GM19467 (cell line): Measurements from ENCODE around the gene JPH4.

Experiments used
- ATAC-seq: cut with Tn5 transposase; IDR thresholded peaks from one replicate; pipeline ENCODE4 v1.9.1; 2021; ENCODE audit warnings: mild to moderate bottlenecking, moderate library complexity; ENCODE audit not compliant: unreplicated experiment

Gene JPH4

DNA sequence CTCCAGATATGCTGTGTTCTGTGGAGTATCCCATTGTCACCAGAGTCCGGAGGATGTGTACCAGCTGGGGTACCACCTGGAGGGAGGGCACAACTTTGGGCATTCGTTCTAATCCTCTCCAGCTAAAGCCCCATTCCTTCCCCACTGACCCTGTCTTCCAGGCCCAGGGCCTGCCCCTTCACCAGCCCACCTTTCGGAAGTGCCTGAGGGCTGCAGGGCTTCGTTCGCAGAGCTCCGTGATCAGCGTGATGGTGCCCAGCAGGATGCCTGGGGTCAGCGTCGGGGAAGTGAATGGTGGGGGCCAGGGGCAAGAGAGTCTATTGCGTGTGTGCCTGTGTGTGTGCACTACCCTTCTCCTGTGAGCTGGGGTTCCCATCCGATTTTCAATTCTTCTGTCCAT lies 13.0 kb downstream of the JPH4 start:
- no peak for ATAC-seq

DNA sequence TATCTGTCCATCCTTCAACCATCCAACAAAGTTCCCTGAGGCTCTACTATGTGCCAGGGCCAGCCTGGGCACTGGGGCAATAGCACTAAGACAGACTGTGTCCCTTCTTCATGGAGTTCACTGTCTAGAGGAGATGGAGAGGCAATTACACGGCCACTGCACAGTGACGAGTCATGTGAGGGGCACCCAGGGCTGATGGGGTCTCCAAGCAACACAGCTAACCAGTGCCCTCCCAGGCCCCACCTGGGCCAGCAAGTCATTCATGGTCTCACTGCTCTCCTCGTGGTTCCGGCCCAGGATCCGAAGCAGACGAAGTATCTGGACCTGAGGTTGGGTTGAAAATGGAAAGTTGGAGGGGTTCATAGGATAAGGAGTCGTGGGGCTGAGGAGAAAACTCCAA lies 13.7 kb downstream of the JPH4 start:
- no peak for ATAC-seq

DNA sequence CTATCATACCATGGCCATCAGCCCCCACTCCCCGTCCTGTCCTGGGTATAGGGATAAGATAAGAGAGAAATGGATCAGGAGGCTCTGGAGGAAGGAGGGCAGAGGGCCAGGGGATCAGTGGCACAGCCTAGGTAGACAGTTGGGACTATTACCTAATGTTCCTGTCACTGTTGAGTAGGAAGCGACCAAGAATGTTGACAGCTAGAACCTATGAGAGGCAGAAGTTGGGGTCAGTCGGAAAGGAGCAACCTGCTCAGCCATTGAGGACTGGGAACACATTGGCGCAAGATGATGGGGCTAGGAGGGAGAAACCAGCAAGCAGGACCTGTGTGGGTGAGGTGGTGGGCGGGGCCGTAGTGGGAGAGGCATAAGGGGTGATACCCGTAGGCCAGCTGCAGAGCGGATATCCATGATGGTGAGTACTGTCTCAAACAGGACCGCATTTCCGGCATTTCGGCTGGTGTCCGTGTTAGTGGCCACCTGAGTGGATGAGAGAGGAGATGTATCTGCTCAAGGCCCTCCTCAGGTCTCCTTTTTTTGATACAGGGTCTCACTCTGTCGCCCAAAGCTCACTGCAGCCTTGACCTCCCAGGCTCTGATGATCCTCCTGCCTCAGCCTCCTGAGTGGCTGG lies 14.3 kb downstream of the JPH4 start:
- ATAC-seq = no peak

DNA sequence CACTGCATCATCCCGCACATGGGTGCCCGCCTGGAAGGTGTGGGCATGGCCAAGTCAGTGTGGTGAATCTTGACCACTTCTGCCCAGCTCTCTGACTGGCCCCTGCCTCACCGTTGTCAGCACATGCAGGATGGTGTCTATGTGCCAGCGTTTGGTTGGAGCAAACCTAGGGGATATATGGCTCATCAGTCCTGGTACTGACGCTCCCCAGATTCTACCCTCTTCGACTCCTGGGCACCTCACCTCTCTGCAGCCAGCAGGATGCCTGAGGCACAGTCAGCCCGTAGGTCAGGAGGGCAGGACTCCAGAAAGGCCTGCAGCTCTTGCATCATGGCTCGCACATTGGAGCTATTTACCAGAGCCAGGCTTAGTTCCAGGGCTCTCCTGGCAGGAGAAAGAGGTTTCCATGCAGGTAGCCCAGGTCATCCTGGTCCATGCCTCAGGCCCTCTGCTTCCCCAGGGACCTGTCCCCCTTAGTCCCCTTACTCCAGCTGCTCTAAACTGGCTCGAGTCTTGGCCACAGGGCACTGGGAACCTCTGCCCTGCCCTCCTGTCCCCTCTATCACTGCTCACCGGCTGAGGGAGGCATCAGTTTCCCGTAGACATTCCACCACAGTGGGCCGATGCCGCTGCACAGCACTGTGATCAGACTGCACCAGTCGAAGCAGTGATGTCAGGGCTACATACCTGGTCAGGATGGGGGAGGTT lies 15.0 kb downstream of the JPH4 start:
- no peak for ATAC-seq

DNA sequence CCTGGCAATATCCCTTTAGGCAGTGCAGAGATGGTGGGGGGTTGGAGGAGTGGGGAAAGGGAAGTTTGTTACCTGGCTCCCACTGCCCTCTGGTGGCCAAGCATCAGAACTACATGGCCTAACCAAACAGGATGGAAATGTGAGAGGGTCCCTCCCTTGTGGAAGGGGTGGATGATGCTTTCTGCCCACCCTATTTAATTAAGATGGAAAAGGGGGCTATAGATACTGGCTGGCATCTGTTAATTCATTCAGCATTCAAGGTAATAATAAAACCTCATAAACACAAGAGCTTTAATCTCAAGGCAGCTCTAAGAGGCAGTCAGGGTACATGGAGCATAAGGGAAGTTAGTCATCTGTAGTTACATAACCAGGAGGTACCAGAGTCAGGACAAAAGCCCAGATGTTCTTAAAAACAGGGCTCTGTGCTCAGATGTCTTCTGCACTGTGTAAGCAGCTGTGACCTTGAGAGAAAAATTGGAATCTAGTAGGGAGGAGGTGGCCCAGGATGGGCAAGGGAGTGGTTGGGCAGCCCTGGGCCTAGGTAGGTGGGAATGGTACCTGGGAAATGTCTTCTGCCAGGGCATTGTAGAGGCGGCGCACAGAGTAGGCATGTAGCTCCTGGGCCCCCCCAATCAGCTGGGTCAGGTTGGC lies 15.6 kb downstream of the JPH4 start:
- no peak for ATAC-seq

DNA sequence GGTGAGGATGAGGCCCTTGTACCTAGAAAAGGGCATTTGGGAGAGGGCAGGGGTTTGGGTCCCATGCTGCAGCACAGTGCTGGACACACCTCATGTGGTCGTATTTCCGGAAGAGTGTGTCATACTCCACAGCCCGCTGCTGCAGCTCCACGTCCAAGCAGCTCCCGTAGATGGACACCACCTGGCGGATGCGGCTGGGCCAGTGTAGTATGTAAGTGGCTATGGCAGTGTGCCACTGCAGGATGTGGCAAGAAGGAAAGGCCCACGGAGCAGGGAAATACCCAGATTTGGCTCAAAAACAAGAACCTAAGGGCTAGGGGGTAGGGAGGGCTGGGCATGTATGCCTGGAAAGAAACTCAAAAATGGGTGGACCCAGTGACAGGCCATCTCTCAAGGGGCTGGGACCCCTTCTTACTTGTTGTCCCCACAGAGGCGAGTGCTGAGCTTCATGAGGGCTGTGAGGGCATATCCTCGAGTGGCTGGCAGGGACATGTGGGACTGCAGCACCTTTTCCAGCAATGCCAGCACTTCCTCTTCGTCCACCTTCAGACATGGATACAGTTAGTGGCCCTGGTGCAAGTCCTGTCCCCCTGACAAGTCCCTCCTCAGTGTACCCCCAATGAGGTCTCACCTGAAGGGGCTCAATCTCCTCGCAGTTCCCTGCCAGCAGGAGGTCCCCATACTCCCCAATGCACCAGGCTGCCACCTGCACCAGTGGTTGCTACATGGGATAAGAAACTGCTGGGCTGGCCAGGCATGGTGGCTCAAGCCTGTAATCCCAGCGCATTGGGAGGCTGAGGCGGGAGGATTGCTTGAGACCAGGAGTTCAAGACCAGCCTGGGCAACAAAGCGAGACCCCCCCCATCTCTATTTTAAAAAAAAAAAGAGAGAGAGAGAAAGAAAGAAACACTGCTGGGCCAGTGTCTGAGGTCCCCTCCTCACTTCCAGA lies 16.4 kb downstream of the JPH4 start:
- no peak for ATAC-seq

DNA sequence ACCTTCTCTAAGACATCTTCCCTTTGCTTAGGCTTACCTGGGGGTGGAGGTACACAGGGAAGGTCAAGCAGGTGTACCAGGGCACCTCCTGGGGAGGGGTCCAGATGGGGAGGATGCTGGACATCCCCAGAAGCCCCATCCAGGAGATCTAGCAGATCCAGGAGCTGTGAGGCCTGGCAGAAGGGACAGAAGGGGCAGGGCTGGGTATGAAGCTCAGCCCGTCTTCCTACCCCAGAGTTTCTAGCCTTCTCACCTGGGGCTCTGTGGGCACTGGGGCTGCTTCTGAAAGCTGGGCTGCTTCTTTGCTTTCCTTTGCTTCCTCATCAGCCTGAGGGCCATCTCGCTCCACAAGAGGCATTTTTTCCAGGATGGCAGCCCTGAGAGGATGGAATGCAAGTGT lies 17.3 kb downstream of the JPH4 start:
- ATAC-seq = no peak

DNA sequence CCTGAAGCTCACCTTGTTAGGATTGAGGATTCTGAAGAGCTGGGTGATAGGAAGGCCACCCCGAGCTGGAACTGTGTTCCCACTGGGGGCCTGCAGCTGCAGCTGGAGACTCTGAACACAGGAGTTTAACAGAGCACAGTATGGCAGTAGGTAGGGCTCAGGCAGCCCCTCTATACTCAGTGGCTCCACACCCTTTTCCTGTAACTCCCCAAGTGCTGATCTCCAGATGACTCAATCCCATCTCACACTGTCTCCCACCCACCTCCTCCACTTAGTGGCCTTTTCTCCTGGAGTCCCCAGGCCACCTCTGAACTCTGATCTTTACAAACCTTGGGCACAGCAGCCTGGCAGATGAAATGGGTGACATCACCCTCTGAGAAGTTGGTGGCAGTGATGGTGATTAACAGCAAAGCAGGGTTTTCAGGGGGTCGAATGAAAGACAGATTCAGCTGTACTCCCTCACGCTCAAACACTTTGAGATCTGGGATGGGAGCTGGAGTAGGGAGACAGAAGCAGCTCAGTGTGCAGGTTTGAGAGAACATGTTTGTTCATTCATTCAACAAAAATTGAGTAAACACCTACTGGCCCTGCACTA lies 18.6 kb downstream of the JPH4 start:
- no peak for ATAC-seq

DNA sequence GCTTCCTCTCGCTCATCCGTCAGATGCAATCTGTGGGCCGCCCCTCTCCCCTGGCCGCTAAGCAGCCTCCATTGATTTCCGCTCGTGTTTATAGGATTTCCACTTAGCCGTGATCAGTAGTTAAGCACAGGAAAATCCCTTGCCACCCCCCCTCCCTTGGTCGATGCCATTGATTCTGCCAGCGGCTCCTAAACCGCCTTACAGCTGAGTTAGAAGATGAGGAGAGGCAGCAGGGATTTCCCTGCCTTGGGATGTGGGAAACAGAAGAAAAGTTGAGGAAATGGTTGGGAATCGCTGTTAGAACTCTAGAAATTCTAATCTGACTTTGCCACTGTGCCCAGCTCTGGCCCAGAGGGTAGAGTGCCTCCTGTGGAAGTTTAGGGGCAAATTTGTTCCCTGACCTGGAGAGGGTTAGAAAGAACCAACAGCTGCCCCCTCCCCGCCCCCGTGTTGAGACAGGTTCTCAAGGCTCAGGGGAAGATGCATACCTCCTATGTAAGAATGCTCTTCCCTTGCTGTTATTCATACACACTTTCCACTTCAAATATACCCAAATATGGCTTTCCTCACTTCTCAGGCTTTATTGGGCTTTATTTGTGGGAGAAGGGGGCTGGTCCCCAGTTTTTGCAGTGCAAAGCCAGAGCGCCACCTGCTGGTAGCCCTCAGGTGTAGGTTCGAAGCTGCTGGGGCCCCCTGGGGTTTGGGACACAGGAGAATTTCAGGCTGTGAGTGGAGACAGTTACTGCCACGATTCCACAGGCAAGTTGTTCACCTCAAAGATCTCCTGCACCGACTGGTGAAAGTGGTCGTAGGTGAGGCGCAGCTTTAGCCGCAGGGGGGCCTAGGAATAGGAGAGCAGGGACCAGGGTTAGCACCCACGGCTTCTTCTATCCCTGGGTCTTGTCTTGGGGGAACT lies 19.3 kb downstream of the JPH4 start:
- no peak for ATAC-seq

DNA sequence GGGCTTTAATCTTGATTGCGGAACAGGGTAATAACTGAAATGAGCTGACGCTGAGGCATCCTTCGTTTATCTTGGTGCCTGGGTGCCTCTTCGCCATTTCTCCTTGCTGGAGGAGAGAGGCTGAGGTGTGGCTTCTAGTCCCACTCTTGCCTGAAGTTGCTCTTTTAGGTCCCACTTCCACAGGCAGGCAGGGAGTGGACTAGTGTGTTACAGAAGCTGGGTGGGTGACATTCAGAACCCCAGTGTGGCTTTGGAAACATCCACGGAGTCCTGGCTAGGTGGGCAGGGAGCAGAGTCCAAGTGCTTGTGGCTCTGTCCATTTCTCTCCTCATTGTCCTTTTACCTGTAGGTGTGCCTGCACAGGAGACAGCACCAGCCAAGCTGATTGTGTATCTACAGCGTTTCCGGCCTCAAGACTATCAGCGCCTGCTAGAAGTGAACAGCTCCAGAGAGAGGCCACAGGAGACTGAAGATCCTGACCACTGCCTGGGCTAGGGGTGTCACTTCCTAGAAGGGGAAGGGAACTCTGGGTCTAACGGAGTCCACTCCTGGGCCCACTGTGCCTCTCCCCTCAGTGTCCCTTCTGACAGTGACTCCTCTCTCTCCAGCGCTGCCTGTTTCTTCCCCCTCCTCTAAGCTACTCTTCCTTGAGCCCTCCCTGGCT lies 20.1 kb downstream of the JPH4 start:
- ATAC-seq = no peak

DNA sequence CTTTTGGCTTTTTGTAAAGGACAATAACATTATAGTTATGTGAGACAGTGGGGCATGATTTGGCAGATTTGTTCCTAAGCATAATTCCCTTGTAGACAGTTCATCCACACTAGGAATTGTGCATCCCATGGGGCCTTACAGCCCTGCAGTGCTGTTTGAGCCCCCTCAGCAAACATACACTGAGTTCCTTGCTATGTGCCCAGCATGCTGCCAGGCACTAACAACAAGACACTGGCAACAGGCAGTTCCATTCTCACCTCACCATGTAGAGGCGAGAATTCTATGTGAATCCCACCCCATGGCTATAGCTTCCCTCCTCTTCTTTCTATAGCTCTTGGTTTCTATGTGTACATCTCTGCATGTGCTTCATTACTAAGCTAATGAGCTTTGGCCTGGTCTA lies 20.6 kb downstream of the JPH4 start:
- no peak for ATAC-seq

DNA sequence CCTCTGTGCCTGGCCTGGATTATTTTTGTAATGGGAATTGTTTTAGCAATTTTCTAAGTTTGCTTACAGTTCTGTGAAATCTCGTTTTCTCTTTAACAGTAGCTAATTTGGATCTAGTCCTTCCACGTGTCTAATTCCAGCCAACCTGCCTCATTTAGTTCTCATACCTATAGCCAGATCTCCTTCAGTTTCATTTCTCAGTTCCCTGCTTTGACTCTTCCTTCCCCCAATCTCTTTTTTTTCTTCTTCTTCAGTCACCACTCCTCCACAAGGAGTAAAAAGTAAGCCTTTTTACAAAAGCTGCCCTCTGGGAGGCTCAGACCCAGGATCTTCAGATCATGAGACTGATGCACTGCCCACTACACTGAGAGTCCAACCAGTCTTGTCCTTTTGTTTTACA lies 21.1 kb downstream of the JPH4 start:
- no peak for ATAC-seq

DNA sequence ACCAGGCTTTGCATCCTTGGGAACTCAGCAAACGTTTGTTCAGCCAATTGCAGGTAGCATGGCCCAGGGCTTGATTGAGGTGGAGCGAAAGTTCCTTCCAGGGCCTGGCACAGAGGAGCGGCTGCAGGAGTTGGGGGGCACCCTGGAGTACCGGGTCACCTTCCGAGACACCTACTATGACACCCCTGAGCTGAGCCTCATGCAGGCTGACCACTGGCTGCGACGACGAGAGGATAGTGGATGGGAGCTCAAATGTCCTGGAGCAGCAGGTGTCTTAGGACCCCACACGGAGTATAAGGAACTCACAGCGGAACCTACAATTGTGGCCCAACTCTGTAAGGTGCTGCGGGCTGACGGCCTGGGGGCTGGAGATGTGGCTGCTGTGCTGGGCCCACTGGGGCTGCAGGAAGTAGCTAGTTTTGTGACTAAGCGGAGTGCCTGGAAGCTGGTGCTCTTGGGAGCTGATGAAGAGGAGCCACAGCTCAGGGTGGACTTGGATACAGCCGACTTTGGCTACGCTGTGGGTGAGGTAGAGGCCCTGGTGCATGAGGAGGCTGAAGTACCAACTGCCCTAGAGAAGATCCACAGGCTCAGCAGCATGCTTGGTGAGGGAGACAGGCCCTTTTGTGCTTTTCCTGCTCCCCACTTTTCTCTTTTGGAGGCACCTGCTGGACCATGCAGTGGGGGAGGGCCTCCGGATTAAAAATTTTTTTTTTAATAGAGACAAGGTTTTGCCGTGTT lies 21.7 kb downstream of the JPH4 start:
- no peak for ATAC-seq

DNA sequence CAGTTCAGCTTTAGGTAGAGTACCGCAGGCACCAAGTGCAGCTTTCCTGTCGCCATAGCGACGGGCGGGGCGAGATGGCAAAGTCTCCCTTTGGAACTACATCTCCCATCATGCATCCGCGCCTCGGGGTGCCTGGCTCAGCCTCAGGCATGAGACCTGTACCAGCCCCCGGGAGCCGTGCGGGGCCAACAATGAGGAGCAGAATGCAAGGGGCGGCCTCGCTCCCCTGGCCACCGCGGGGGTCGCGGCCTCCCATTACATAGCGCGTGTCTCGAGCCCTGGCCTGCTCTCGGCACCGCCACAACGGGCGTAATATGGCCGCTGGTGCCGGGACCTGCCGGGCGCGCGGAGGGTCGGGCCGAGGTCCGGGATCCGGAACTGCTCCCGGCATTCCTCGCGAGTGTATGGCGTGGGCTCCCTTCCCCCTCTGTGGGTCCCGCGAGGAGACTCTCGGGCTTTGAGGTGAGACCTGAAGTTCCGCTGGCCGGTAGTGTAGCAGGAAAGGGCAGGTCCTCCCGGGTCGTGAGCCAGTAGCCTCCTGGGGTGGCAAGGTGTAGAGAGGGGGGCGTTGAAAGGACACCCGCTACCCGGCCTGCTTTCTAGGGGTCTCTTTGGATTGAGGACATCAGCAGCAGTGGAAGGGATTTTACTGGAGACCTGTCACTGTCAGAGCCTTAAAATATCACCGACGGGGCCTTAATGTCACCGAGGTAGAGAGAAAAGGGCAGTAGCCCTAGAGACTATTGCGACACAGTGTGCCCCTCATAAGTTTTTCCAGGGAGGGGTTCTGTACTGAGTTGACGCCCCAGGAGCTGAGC lies 22.5 kb downstream of the JPH4 start, which contains the start of gene THTPA:
TSS of gene THTPA (plus strand) at position 390 of the 818 bp plus-strand sequence. CDS start 487 bp downstream, outside the sequence.
- ATAC-seq = peak; percentile 83

DNA sequence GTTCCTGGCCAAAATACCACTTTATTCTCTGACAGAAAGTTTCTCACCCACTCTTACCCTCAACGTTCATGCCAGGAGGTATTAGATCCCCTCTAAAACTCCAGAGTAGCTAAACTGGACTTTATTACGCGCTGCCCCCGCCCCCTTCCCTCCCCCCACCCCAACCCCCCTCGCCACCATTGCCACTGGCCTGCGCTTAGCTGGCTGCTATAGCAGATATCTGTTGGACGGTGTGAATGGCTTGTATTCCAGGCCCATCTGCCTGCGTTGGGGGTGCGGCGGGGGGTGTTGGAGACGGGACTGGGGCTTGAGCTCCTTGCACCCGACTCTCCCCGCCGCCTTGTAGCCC lies 23.1 kb downstream of the JPH4 start:
- no peak for ATAC-seq

DNA sequence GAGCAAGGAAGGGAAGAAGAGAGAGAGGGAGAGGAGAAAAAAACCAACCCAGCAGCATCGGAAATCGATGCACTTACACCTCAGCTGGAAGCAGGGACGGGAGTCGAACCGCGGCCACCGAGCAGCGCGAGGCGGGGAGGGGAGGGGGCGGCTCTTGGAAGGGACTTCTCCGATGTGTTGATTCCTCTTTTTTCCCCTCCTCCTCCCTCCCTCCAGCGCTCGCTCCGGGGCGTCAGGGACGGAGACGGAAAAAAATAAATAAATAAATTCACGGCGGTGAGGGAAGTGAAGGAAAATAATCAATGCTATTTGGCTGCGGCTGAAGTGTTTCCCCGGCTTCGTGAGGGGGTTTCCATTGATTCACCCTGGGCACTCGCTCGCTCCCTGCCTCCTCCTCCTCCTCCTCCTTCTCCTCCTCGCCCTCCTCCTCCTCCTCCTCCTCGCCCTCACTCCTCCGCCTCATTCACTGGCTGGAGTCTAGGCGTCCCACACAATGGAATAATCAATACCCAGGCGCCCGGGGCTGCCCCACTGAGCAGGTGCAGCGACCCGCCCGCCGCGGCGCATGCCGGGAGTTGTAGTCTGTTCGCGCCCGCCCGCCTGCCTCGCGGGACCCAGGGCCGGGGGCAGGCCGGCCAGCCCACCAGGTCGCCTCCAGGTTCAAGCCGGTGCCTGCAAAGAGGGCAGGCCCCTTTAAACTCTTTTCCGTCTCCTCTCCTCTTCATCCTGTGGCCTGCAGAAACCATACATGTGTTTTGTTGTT lies 27.1 kb downstream of the JPH4 start, which contains the start of gene ZFHX2:
TSS of gene ZFHX2 (minus strand) at position 500 of the 763 bp plus-strand sequence. CDS start 16,440 bp downstream, outside the sequence.
- ATAC-seq = peak; percentile 49

DNA sequence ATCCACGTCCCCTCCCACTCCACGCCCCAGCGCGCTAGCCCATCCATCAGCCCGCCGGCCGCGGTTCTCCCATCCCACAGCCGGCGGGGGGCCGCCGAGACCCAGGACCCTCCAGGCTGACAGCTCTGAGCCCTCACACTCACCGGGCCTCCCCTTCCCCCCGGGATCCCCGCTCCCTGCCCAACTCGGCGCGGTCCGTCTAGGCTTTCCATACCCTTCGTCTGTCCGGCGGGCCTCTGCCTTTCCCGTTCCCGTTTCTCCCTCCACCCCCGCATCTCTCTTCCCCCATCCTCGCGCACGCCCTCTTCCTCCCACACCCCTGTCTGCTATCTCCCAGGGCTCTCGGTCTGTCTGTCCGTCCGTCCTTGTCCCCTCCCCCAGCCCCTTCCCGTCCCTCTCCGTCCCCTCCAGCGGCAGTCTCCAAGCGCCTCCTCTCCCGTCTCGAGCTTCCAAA lies 27.8 kb downstream of the JPH4 start:
- no peak for ATAC-seq
